ENCODE results near the gene GHRL.

DNA sequence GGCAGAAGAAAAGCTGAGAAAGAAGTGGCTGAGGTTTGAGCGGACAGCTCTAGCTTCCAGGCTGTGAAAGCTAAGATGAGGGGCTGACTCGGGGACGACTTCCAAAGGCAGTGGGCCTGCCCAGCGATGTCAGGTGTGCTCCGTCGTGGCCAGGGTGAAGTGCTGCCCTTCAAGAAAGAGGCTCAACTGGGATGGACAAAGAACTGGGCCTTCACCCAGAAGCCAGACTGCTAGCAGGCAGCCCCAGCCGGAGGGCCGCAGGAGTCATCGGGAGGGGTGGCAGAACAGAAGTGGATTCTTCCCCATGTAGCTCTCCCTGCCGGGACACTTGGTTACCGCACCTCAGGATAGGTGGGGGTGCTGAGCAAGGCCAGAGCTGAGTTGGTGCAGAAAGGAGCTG is 41.3 kb upstream of the GHRL start:
- TF ChIP-seq, protein P1, sequence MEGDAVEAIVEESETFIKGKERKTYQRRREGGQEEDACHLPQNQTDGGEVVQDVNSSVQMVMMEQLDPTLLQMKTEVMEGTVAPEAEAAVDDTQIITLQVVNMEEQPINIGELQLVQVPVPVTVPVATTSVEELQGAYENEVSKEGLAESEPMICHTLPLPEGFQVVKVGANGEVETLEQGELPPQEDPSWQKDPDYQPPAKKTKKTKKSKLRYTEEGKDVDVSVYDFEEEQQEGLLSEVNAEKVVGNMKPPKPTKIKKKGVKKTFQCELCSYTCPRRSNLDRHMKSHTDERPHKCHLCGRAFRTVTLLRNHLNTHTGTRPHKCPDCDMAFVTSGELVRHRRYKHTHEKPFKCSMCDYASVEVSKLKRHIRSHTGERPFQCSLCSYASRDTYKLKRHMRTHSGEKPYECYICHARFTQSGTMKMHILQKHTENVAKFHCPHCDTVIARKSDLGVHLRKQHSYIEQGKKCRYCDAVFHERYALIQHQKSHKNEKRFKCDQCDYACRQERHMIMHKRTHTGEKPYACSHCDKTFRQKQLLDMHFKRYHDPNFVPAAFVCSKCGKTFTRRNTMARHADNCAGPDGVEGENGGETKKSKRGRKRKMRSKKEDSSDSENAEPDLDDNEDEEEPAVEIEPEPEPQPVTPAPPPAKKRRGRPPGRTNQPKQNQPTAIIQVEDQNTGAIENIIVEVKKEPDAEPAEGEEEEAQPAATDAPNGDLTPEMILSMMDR (IDR thresholded peaks at IDR 0.05), result no peak
- TF ChIP-seq POLR2AphosphoS5 (IDR thresholded peaks at IDR 0.05) (no peak), POLR2A (IDR thresholded peaks at IDR 0.05) (no peak), EP300 (IDR thresholded peaks at IDR 0.05) (no peak)

Measured in upper lobe of left lung (tissue), 4 donors.